GM12801 (cell line): Measurements from ENCODE around the gene FASTKD1.

Source experiments
- TF ChIP-seq, protein P1 (sequence below): IDR thresholded peaks from one replicate; pipeline ENCODE4 v1.5.1; 2011; ENCODE audit warnings: control low read depth; ENCODE audit not compliant: insufficient read length; ENCODE audit errors: extremely low read depth

The FASTKD1 gene

GRCh38 chr2:169504651-169505050 lies 69.0 kb downstream of the FASTKD1 start:
- TF ChIP-seq, protein P1, sequence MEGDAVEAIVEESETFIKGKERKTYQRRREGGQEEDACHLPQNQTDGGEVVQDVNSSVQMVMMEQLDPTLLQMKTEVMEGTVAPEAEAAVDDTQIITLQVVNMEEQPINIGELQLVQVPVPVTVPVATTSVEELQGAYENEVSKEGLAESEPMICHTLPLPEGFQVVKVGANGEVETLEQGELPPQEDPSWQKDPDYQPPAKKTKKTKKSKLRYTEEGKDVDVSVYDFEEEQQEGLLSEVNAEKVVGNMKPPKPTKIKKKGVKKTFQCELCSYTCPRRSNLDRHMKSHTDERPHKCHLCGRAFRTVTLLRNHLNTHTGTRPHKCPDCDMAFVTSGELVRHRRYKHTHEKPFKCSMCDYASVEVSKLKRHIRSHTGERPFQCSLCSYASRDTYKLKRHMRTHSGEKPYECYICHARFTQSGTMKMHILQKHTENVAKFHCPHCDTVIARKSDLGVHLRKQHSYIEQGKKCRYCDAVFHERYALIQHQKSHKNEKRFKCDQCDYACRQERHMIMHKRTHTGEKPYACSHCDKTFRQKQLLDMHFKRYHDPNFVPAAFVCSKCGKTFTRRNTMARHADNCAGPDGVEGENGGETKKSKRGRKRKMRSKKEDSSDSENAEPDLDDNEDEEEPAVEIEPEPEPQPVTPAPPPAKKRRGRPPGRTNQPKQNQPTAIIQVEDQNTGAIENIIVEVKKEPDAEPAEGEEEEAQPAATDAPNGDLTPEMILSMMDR, result no peak

DNA sequence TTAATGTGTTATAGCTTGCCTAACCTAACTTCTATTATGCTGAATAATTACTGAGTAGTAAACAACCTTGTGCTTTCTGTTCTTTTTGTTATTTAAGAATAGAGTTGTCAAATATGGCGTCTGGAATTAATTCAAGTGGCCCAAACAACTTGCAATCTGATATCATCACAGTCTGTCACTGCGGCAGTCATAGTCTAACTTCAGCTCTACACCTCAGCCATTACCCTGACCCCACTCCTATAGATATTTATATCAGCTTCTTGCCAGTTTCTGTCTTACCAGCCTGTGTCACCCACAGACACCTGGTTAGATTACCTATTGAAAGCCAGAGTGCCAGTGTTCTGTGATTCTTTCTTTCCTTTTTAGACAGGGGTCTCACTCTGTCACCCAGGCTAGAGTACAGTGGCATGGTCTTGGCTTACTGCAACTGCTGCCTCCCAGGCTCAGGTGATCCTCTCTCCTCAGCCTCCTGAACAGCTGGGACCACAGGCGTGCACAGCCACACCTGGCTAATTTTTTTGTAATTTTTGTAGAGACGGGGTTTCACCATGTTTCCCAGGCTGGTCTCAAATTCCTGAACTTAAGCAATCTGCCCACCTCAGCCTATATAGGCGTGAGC lies 78.2 kb downstream of the FASTKD1 start:
- TF ChIP-seq, protein P1, result no peak

GRCh38 chr2:169493360-169493759 lies 80.3 kb downstream of the FASTKD1 start:
- TF ChIP-seq, protein P1, result no peak

DNA sequence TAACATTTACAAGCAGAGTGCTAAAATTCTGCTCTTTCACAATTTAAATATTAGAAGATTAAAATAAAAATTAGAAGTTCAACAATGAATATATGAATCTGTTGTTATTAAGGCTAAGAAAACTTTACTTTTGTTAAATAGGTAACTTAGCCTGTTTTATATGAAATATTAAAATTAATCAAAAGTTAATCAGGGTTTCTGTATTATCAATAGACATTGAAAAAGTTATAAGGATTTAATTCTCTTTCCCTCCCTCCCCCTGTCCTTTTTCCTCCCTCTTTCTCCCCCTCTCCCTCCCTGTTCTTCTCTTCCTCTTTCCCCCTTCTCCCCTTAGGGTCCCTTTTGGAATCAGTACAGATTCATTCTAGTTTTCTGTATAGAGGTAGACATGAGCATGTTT lies 82.3 kb downstream of the FASTKD1 start:
- TF ChIP-seq, protein P1, result no peak

DNA sequence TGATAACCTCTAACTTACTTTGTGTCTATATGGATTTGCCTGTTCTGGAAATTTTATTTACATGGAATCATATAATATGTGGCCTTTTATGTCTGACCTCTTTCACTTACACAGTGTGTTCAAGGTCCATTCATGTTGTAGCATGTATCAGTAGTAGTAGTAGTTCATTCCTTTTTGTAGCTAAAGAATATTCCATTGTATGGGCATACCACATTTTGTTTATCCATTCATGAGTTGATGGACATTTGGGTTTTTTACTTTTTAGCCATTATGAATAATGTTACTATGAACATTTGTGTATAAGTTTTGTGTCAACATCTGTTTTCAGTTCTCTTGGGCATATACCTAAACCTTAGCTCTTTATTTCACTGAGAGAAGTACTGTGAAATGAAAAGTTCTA lies 82.8 kb downstream of the FASTKD1 start:
- TF ChIP-seq, protein P1, result no peak

DNA sequence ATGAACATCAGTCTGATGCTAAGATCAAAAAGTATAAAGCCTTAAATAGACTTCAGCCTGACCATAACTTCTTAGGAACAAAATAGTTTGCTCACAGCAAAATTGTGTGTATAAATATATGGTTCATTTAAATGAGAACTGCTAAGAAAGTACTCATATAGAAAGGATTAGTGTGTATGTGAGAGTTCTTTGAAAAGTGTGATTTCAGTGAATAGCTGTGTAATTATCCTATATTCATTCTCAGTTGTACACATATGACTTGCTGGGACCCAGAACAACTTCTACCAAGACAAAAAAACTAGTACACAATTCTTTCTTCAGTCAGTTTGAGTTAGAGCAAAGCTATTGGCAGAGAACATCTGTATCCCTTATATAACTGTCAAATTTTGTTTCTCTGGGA lies 87.2 kb downstream of the FASTKD1 start:
- TF ChIP-seq, protein P1, result no peak

GRCh38 chr2:169485650-169486138 lies 88.0 kb downstream of the FASTKD1 start:
- TF ChIP-seq, protein P1, result no peak

GRCh38 chr2:169480079-169480465 lies 93.6 kb downstream of the FASTKD1 start:
- TF ChIP-seq, protein P1, result no peak
